Keratinocyte (primary cell): ENCODE results near the gene ZNF726. TPM values are rescaled to one million over a fixed set of nuclear protein-coding genes. Genes with fewer than 3 reads are reported as not detected.
A peak's percentile ranks its signal among the peaks of the same experiment; 100 is the strongest.

Experiments used
- DNase-seq: peaks from one replicate; pipeline ENCODE4 v3.0.0-alpha.2; 2011; ENCODE audit warnings: low read depth, missing footprints, low spot score
- FAIRE-seq: peaks from 2 replicates; lab custom pipeline; 2011; peaks lifted over from hg19 to GRCh38; lab: Jason Lieb, UNC
- H2AFZ ChIP-seq: 2 replicates; pipeline ENCODE4 v1.6.0; 2012; ENCODE audit warnings: low read length, control low read depth, inconsistent platforms; ENCODE audit not compliant: control insufficient read depth
- H3K27ac ChIP-seq: 2 replicates; pipeline ENCODE4 v1.5.1; 2011; ENCODE audit warnings: low read length; ENCODE audit not compliant: control insufficient read depth, insufficient read depth
- H3K27me3 ChIP-seq: 3 replicates; pipeline ENCODE4 v1.6.0; 2011; ENCODE audit warnings: low read length; ENCODE audit not compliant: control insufficient read depth, insufficient read depth; ENCODE audit errors: extremely low read depth
- H3K36me3 ChIP-seq, 2 experiments: 2 replicates in 1 of 2; 3 replicates in 1 of 2; pipeline ENCODE4 v1.5.1; 2011; ENCODE audit warnings: low read length in 2 of 2, mild to moderate bottlenecking in 1 of 2; ENCODE audit not compliant: control insufficient read depth in 2 of 2, insufficient read depth in 2 of 2; ENCODE audit errors: extremely low read depth in 1 of 2
- H3K4me1 ChIP-seq: 3 replicates; pipeline ENCODE4 v1.5.1; 2011; ENCODE audit warnings: low read length; ENCODE audit not compliant: control insufficient read depth, insufficient read depth; ENCODE audit errors: extremely low read depth
- H3K4me2 ChIP-seq: 3 replicates; pipeline ENCODE4 v1.6.0; 2011; ENCODE audit warnings: low read depth, low read length; ENCODE audit not compliant: control insufficient read depth, insufficient read depth; ENCODE audit errors: extremely low read depth
- H3K4me3 ChIP-seq, 3 experiments: fragments of 200-600 bp in 1 of 3; sonication (generic) in 1 of 3; 2 replicates in 2 of 3; 3 replicates in 1 of 3; pipeline ENCODE4 v1.5.1; 2011 to 2016; ENCODE audit warnings: low read length in 3 of 3, mild to moderate bottlenecking in 3 of 3, control low read depth in 2 of 3, inconsistent platforms in 1 of 3, low read depth in 1 of 3, mixed read lengths in 1 of 3, mixed run types in 1 of 3, moderate library complexity in 1 of 3; ENCODE audit not compliant: control insufficient read depth in 2 of 3, insufficient read depth in 2 of 3; ENCODE audit errors: extremely low read depth in 1 of 3
- H3K79me2 ChIP-seq: 2 replicates; pipeline ENCODE4 v1.6.0; 2012; ENCODE audit warnings: low read length; ENCODE audit not compliant: control insufficient read depth, insufficient read depth
- H3K9ac ChIP-seq: 3 replicates; pipeline ENCODE4 v1.6.0; 2011; ENCODE audit warnings: low read length; ENCODE audit not compliant: control insufficient read depth, insufficient read depth; ENCODE audit errors: extremely low read depth
- H3K9me1 ChIP-seq: 3 replicates; pipeline ENCODE4 v1.6.0; 2011; ENCODE audit warnings: low read length; ENCODE audit not compliant: control insufficient read depth, insufficient read depth; ENCODE audit errors: extremely low read depth
- H3K9me3 ChIP-seq: 2 replicates; pipeline ENCODE4 v1.5.1; 2012; ENCODE audit warnings: low read depth, low read length; ENCODE audit not compliant: control insufficient read depth
- H4K20me1 ChIP-seq: 3 replicates; pipeline ENCODE4 v1.6.0; 2011; ENCODE audit warnings: low read length; ENCODE audit not compliant: control insufficient read depth, insufficient read depth; ENCODE audit errors: extremely low read depth
- CTCF ChIP-seq, 3 experiments: IDR thresholded peaks in 1 of 3; conservative IDR thresholded peaks in 1 of 3; optimal IDR thresholded peaks in 1 of 3; 2 replicates in 2 of 3; 3 replicates in 1 of 3; pipeline versions ENCODE3 to v1.5.1; 2011; ENCODE audit warnings: low read length in 3 of 3, mild to moderate bottlenecking in 3 of 3, moderate library complexity in 2 of 3, control low read depth in 1 of 3, inconsistent platforms in 1 of 3; ENCODE audit not compliant: insufficient read depth in 2 of 3; ENCODE audit errors: extremely low read depth in 1 of 3
- EZH2 ChIP-seq: IDR thresholded peaks from one replicate; pipeline ENCODE4 v1.6.1; 2012; ENCODE audit warnings: inconsistent platforms, mild to moderate bottlenecking, low read length, moderate library complexity
- dilution Hi-C: fragments of 300-500 bp; cut with MboI; formaldehyde crosslinking; loops from one replicate; pipeline ENCODE4 v1.7.0; 2020; ENCODE audit warnings: low sequenced_read_pairs; ENCODE audit not compliant: extremely low pct_ligation_motif_present
- polyA minus RNA-seq, 3 experiments: library from RNA; depleted of rRNA, polyadenylated mRNA; stranded (reverse); fragments of >200 nt; gene quantifications; 1 replicate in 1 of 3; 2 replicates in 1 of 3; 3 replicates in 1 of 3; pipeline ENCODE4 v1.2.3, GENCODE V29; 2011
- polyA plus RNA-seq, 5 experiments: library from polyadenylated mRNA; depleted of rRNA in 3 of 5; stranded (reverse) in 3 of 5; stranded (forward) in 1 of 5; unstranded in 1 of 5; fragments of >200 nt; gene quantifications; 1 replicate in 1 of 5; 2 replicates in 3 of 5; 3 replicates in 1 of 5; pipeline versions ENCODE4 v1.2.1 to v1.2.3, GENCODE V29; 2011 to 2012; ENCODE audit warnings: missing spikeins in 2 of 5, low read depth in 1 of 5, low replicate concordance in 1 of 5

The ZNF726 gene
- polyA plus RNA-seq: 0.82 to 1.6 TPM (median 1.3 TPM) in 3 replicates
- 2.0 TPM for polyA plus RNA-seq (2011; ENCODE audit: low read depth)
- polyA plus RNA-seq (2011; cell fraction: cytosol; rRNA removed): 0.30 and 0.47 TPM in 2 replicates
- 1.9 and 2.4 TPM in 2 replicates for polyA plus RNA-seq (2011; cell fraction: nucleus; rRNA removed)
- 0.55 and 1.7 TPM in 2 replicates for polyA plus RNA-seq (2012; ENCODE audit: low replicate concordance)
- 1.2 to 1.9 TPM in 2 of 3 replicates, not detected in the other for polyA minus RNA-seq
- polyA minus RNA-seq (2011; cell fraction: cytosol; rRNA and poly(A)+ RNA removed): not detected
- 0.74 and 2.0 TPM in 2 replicates for polyA minus RNA-seq (2011; cell fraction: nucleus; rRNA and poly(A)+ RNA removed)

- peak within 1 kb of the TSS; percentile 64 to 76 (median 65) for H3K4me3 ChIP-seq
- FAIRE-seq (peak; percentile 23), DNase-seq (peak; percentile 38)
- no peaks in the 10 kb centered on the region for H3K79me2 ChIP-seq
- no peaks in the 10 kb centered on the region for H4K20me1 ChIP-seq
- H3K27me3 ChIP-seq: no peaks in the 10 kb centered on the region
- dilution Hi-C loops: no loop called here
- H3K9me1 ChIP-seq: no peaks in the 10 kb centered on the region
- H3K4me2 ChIP-seq: peak within 1 kb of the TSS; percentile 74
- peaks cover 4% of the 10 kb centered on the region for H3K4me1 ChIP-seq
- TF ChIP-seq EZH2 (no peak), CTCF (optimal IDR thresholded peaks at IDR 0.05 in 1 of 3, IDR thresholded peaks at IDR 0.05 in 1 of 3, conservative IDR thresholded peaks at IDR 0.05 in 1 of 3; ENCODE audit: extremely low read depth in 1 of 3, insufficient read depth in 2 of 3, low read length in 3 of 3) (no peak)
- peak within 1 kb of the TSS; percentile 79 for H3K9ac ChIP-seq
- H3K36me3 ChIP-seq: no peaks in the 10 kb centered on the region
- H3K27ac ChIP-seq: peak within 1 kb of the TSS; percentile 68
- peak within 1 kb of the TSS; percentile 97 for H2AFZ ChIP-seq
- H3K9me3 ChIP-seq: no peaks in the 10 kb centered on the region
Measured at GRCh38 chr19:23914402-23915286, at the start of gene ZNF726. Gene ZNF726, plus strand, starts transcription at chr19:23914886. Its CDS starts 109 bp downstream, at chr19:23914995.

GRCh38 chr19:23867895-23868294 lies 46.8 kb upstream of the ZNF726 start:
- no peaks in the 10 kb centered on the region for H3K9me3 ChIP-seq
- FAIRE-seq (no peak), DNase-seq (no peak)
- no peaks in the 10 kb centered on the region for H3K4me1 ChIP-seq
- dilution Hi-C loops: no loop called here
- H3K36me3 ChIP-seq: no peaks in the 10 kb centered on the region
- no peak overlapping the region for H3K4me2 ChIP-seq
- no peaks in the 10 kb centered on the region for H3K79me2 ChIP-seq
- H3K27ac ChIP-seq: no peak overlapping the region
- H3K9ac ChIP-seq: no peak overlapping the region
- no peak overlapping the region for H2AFZ ChIP-seq
- no peak overlapping the region for H3K4me3 ChIP-seq
- no peaks in the 10 kb centered on the region for H3K27me3 ChIP-seq
- no peaks in the 10 kb centered on the region for H3K9me1 ChIP-seq
- TF ChIP-seq CTCF (optimal IDR thresholded peaks at IDR 0.05 in 1 of 3, IDR thresholded peaks at IDR 0.05 in 1 of 3, conservative IDR thresholded peaks at IDR 0.05 in 1 of 3; ENCODE audit: extremely low read depth in 1 of 3, insufficient read depth in 2 of 3, low read length in 3 of 3) (no peak), EZH2 (no peak)
- H4K20me1 ChIP-seq: no peaks in the 10 kb centered on the region
